ENCODE data around the gene CDHR2. TPM values are rescaled to one million over a fixed set of nuclear protein-coding genes. Genes with fewer than 3 reads are reported as not detected.
"Not testable (repeated sequence)": the region's sequence is repeated elsewhere in the genome, so short reads cannot be mapped to it uniquely, and the experiment has no call there.

Gene CDHR2
- polyA plus RNA-seq, 1 donor = not detected

- DNase-seq (ENCODE audit: low read depth) = no peak
Measured at GRCh38 chr5:176570044-176570443, 20.9 kb downstream of the CDHR2 start.

GRCh38 chr5:176573564-176574296, 24.6 kb downstream of the CDHR2 start:
- no peak for DNase-seq (ENCODE audit: low read depth)

- DNase-seq (ENCODE audit: low read depth) = no peak
Measured at GRCh38 chr5:176574297-176574591, 25.1 kb downstream of the CDHR2 start.

DNA sequence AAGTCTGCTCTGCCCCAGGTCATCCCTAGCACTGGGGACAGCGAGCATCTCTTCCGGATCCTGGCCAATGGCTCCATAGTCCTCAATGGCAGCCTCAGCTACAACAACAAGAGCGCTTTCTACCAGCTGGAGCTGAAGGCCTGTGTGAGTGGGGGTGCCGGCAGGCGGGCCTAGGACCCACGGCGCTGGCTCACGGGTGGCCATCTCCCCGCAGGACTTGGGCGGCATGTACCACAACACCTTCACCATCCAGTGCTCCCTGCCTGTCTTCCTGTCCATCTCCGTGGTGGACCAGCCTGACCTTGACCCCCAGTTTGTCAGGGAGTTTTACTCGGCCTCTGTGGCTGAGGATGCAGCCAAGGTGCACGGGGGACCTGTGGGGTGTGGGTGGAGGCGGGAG, 25.9 kb downstream of the CDHR2 start:
- no peak for DNase-seq (ENCODE audit: low read depth)

DNA sequence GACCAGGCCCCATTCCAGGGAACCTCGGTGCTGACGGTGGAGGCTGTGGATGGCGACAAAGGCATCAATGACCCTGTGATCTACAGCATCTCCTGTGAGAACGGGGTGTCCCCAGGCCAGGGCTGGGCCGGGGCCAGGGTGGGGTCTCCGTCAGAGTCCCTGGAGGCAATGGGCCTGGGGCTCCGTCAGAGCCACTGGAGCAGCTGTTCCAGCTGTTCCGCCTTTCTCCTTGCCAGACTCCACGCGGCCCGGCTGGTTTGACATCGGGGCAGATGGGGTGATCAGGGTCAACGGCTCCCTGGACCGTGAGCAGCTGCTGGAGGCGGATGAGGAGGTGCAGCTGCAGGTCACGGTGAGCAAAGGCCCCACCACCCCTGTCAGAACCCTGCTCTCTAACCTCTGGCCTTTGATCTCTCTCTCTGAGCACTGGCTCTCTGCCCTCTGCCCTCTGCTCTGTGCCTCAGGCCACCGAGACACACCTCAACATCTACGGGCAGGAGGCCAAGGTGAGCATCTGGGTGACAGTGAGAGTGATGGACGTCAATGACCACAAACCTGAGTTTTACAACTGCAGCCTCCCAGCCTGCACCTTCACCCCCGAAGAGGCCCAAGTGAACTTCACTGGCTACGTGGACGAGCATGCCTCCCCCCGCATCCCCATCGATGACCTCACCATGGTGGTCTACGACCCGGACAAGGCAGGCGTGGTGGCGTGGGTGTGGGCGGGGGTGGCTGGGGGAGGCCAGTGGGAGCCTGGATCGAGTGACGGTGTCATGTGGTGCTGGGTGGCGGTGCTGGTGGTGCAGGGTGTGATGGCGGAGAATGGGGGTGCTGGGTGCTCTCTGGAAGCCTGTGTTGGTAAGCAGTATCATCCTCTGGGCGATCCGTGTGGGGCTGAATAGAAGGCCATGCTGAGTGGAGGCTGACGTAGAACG, 26.6 kb downstream of the CDHR2 start:
- DNase-seq (ENCODE audit: low read depth) = no peak

DNA sequence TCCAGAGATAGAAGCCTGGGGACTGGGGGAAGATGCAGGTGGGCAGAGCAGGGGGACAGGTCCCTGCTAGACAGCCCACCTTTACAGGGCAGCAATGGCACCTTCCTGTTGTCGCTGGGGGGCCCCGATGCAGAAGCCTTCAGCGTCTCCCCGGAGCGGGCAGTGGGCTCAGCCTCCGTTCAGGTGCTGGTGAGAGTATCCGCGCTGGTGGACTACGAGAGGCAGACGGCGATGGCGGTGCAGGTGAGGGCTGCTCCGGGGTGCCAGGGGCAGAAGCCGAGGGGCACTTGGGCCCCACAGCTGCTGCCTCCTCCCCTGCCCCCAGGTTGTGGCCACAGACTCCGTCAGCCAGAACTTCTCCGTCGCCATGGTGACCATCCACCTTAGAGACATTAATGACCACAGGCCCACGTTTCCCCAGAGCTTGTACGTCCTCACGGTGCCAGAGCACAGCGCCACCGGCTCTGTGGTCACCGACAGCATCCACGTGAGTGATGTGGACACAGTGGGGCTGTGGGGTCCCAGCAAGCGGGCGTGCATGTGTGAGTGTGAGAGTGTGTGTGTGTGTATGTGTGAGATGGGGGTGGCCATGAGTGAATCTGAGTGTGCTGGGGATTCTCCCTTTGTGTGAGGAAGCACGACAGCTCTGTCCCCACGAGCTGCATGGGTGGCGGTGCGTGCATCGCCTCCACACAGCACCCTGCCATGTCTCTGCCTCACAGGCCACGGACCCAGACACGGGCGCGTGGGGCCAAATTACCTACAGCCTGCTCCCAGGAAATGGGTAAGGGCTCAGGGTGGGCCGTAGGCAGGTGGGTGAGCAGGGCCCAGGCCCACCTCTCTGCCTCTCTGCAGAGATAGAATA, 28.4 kb downstream of the CDHR2 start:
- no peak for DNase-seq (ENCODE audit: low read depth)

DNA sequence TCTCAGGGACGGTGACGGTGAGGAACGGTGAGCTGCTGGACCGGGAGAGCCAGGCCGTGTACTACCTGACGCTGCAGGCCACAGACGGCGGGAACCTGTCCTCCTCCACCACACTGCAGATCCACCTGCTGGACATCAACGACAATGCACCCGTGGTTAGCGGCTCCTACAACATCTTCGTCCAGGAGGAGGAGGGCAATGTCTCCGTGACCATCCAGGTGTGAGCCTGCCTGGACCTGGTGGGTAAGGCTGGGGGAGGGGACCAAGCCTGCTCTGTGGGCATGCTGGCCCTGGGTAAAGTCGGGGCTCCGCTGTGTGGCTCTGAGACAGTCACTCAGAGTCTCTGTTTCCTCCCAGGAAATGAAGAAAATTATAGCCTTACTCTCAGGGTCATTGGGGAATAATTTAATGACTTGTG, 29.3 kb downstream of the CDHR2 start:
- no peak for DNase-seq (ENCODE audit: low read depth)

GRCh38 chr5:176579323-176579722, 30.2 kb downstream of the CDHR2 start:
- DNase-seq (ENCODE audit: low read depth) = no peak

DNA sequence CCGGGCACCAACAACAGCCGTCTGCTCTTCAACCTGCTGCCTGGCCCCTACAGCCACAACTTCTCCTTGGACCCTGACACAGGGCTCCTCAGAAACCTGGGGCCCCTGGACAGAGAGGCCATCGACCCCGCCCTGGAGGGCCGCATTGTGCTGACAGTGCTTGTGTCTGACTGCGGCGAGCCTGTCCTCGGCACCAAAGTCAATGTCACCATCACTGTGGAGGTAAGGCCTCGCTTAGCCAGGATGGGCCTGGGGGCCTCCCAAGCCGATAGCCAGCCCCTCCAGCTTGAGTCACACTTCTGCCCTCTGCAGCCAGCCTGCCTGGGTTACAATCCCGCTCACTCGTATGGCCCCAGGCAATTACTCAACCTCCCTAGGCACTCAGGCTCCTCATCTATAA, 32.2 kb downstream of the CDHR2 start:
- no peak for DNase-seq (ENCODE audit: low read depth)

DNA sequence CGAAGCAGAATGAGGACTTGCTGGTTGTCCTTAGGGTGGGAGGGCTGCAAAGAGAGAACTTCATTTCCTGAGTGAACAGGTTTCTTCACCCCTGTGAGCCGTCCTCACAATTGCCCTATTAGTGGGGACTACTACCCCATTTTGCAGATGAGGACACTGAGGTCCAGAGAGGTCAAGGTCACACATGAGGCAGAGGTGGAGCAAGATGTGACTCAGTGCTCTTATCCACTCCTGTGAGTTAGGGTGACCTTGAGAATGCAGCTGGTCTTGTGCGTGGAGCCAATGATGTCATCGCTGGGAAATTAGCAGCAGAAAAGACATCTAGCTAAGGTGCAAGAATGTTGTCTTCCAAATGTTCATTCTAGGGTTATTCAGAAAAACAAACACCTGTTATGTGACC, 33.9 kb downstream of the CDHR2 start:
- DNase-seq (ENCODE audit: low read depth) = no peak

DNA sequence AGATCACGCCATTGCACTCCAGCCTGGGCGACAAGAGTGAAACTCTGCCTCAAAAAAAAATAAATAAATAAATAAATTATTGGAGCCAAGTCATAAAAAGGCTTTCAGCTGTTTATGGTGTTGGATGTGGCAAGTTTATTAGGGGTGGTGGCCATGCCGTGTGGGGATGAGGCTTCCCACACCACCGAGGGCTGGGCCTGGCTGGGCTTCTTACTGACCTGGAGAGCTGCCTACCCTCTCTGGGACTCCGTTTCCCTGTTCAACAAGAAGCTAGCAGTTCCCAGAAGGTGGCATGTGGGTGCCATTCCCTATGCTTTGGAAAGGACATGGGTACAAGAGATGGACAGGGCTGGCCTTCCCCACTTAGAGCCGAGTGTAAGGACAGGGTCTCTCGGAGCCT, 38.3 kb downstream of the CDHR2 start:
- DNase-seq (ENCODE audit: low read depth) = no peak

GRCh38 chr5:176588297-176588696, 39.2 kb downstream of the CDHR2 start:
- DNase-seq (ENCODE audit: low read depth) = no peak

DNA sequence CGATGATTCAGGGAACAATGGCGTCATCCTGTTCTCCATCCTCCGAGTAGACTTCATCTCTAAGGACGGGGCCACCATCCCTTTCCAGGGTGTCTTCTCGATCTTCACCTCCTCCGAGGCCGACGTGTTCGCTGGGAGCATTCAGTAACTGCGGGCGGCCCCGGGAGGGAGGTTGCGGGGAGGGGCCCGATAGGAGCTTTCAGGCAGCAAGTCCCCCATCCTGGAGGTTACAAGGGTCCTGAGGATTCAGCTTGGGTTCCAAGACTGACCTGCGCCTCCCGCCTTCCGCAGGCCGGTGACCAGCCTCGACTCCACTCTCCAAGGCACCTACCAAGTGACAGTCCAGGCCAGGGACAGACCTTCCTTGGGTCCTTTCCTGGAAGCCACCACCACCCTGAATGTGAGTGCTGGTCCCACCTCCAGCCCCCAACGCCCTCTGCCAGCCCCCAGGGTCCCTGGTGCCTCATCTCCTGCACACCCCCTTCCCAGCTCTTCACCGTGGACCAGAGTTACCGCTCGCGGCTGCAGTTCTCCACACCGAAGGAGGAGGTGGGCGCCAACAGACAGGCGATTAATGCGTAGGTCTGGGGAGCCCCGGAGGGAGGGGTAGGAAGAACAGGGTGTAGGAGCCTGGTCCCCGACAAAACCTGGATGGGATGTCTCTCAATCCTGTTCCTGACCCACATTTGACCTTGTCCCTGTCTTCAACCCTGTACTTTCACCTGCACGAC, 40.1 kb downstream of the CDHR2 start:
- no peak for DNase-seq (ENCODE audit: low read depth)

DNA sequence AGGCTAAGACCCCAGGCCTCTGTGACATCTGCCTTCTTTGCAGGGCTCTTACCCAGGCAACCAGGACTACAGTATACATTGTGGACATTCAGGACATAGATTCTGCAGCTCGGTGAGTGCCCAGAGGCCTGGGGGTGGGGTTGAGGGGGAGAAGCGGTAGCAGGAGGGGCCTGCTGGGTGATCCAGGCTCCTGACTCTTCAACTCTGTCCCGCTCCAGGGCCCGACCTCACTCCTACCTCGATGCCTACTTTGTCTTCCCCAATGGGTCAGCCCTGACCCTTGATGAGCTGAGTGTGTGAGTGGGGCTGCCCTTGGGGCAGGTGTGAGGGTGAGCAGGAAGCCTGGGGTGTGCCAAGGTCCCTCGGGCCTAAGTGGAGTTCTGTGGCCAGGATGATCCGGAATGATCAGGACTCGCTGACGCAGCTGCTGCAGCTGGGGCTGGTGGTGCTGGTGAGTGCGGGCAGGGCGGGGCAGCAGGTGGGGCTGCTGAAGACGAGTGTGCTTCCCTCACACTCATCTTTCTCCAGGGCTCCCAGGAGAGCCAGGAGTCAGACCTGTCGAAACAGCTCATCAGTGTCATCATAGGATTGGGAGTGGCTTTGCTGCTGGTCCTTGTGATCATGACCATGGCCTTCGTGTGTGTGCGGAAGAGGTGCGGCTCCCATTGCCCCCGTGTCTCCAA, 41.0 kb downstream of the CDHR2 start:
- DNase-seq (ENCODE audit: low read depth) = no peak

GRCh38 chr5:176591667-176592066, 42.5 kb downstream of the CDHR2 start:
- not testable (repeated sequence) for DNase-seq (ENCODE audit: low read depth)

DNA sequence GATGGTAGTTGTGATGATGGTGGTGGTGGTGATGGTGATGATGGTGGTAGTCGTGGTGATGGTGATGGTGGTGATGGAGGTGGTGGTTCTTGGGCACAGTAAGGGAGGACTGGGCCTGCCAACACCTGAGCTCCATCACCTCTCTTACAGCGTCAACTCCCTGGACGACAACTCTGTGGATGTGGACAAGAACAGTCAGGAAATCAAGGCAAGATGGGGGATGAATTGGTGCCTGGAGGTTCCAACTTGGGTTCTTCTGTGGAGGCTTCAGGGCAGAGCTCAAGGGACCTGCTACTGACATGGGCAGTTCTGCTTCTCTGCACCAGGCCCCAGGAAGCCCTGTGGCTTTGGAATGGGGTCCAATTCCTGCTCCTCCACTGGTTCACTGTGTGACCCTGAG, 43.4 kb downstream of the CDHR2 start:
- DNase-seq (ENCODE audit: low read depth) = no peak

GRCh38 chr5:176593273-176593869, 44.2 kb downstream of the CDHR2 start:
- DNase-seq (ENCODE audit: low read depth) = no peak

GRCh38 chr5:176594554-176594953, 45.4 kb downstream of the CDHR2 start:
- no peak for DNase-seq (ENCODE audit: low read depth)

DNA sequence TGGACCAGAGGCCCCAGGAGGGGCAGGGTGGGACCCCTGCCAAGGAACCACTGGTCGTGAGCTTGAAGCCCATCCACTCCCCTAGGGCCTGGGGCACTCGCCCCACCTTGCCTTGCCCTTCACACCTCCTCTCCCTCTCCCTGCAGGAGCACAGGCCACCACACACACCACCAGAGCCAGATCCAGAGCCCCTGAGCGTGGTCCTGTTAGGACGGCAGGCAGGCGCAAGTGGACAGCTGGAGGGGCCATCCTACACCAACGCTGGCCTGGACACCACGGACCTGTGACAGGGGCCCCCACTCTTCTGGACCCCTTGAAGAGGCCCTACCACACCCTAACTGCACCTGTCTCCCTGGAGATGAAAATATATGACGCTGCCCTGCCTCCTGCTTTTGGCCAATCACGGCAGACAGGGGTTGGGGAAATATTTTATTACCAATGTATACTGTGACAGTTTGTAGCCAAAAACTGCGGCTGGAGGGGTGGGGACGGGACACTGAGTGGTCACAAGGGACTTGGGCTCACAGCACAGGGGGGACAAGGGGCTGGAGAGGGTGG, 46.3 kb downstream of the CDHR2 start:
- DNase-seq (ENCODE audit: low read depth) = no peak

GRCh38 chr5:176596069-176596644, 47.0 kb downstream of the CDHR2 start:
- DNase-seq (ENCODE audit: low read depth) = no peak
